T-helper 2 cell treated with Interferon-gamma antibody and Interleukin-4, amounts not matched to agents 5 μg/mL and 100 μg/mL, for 36 hours (primary cell): ENCODE results near the gene PTX4.
A peak's percentile ranks its signal among the peaks of the same experiment; 100 is the strongest.

Experiments
- DNase-seq: peaks from one replicate; pipeline ENCODE4 v3.0.0; 2021; ENCODE audit warnings: low spot score
- H3K27ac Mint-ChIP-seq: one replicate; pipeline ENCODE4 v1.8.0; 2021; ENCODE audit warnings: mild to moderate bottlenecking, mixed read lengths
- H3K27me3 Mint-ChIP-seq: one replicate; pipeline ENCODE4 v1.8.0; 2021; ENCODE audit warnings: low read depth, mixed read lengths
- H3K36me3 Mint-ChIP-seq: one replicate; pipeline ENCODE4 v1.8.0; 2021; ENCODE audit warnings: low read depth, mixed read lengths
- H3K4me1 Mint-ChIP-seq: one replicate; pipeline ENCODE4 v1.8.0; 2021; ENCODE audit warnings: low read depth, mixed read lengths
- H3K4me3 Mint-ChIP-seq: one replicate; pipeline ENCODE4 v1.8.0; 2022; ENCODE audit warnings: mild to moderate bottlenecking, moderate library complexity, mixed read lengths
- H3K9me3 Mint-ChIP-seq: one replicate; pipeline ENCODE4 v1.8.0; 2021; ENCODE audit warnings: mixed read lengths

Gene PTX4

DNA sequence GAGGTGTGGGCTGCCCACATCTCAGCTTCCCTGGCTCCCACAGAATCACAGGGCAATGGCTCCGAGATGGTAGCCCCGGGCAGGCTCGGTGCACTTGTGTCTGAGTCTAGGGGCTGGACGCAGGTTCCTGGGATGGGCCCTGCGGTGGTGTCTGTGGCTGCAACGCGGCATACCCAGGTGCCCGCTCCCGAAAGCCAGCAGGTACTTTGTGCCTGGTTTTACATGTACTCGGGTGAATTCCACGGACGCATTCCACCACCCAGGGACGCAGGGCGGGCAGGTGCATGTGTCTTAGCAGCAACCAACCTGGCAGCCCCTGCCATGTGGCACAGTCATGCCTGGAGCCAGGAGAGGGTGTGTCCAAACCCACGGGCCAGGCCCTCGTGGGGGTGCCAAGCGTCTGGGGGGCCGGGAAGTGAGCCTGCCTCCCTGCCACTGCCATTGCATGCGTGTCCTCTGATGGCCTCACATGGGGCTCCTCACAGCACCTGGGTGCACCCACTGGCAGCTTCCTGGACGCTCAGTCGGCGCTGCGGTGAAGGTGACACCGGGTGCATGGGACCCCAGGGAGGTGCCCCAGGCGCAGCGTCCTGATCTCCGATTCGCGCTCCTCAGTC is 40.3 kb upstream of the PTX4 start:
- Mint-ChIP-seq H3K9me3 (no peaks in the 10 kb centered on the region), H3K4me3 (no peak overlapping the region), H3K4me1 (peaks cover 14% of the 10 kb centered on the region), H3K27me3 (no peaks in the 10 kb centered on the region), H3K36me3 (no peaks in the 10 kb centered on the region), H3K27ac (peak overlapping the region; percentile 53)
- DNase-seq, result no peak

DNA sequence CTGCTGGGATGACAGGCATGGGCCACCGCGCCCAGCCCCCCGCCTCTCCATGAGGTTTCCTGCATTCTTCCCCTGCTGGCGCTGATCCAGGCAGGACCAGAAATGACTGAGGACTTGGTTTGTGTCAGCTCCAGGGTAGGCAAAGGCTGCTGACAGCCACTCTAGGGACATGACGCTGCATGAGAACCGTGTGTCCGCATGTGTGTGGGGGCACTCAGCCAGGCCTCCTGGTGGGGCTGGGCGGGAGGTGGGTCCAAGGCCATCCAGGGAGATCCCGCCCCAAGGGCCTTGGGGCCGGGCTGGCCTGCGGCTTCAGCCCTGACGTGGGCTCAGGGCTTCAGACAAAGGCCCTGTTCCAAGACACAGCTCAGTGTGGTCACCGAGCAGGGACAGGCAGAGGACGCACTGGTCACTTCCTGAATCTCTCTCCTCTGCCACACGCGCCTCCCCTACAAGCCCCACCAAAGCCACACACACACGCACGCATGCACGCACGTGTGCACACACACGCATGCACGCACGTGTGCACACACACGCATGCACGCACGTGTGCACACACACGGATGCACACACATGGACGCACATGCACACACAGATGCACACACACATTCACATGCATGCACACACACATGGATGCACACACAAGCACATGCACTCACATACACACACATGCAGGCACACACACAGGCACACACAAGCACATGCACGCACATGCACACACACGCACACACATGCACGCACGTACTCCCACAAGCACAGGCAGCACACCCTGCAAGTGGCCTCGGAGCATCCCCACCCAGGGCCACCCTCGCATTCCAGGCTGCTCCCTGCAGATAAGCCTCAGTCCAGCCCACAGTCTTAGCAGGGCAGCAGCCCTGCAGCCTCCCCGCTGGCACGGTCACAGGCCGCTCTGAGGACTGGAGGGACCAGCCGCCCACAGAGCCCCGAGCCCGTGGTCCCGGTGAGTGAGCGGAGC is 39.4 kb upstream of the PTX4 start:
- H3K27ac Mint-ChIP-seq, result peak overlapping the region; percentile 36
- no peak for DNase-seq

DNA sequence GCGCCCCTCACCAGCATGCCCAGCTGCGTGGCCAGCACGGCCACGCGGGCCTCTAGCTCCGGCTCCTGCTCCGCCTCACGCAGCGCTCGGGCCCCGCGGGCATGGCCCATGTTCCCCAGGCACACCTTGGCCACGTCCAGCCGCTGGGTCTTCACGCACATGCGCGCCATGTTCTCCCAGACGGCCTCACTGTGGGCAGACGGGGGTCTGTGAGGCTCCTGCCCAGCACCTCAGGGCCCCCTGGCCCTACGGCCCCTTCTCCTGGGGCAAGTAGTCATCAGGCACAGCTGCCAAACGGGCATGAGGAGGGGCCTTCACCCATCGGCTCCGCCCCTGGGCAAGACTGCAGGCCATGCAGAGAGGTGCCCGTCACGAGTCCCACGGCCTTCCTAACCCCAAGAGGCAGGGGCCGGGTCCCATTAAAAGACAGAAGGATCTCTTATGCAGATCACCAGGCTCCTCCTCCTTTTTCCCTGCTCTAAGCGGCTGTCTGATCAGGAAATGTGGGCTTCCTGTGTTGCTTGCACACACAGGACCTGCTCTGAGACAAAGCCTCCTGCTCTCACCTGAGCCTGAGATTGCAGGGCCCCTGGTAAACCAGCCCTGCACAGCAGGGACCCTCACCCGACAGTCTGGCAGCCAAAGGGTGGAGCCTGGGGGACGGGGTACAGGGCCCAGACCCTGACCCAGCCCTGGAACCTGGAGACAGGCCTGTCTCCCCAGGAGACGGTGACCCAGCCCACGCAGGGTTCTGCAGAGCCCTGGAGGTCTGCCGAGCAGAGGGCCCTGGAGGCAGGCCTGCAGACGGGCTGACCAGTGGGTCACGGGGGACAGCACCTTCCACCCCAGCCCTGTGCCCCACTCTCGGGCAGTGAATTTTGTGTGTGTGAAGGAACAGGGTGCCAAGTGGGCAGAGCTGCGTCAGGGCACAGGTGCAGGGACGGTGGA is 38.1 kb upstream of the PTX4 start:
- Mint-ChIP-seq H3K27me3 (no peaks in the 10 kb centered on the region), H3K27ac (peak overlapping the region; percentile 36), H3K4me1 (peaks cover 10% of the 10 kb centered on the region), H3K4me3 (no peak overlapping the region), H3K9me3 (no peaks in the 10 kb centered on the region), H3K36me3 (no peaks in the 10 kb centered on the region)
- no peak for DNase-seq

More for the DNA sequence above, 39.4 kb upstream of the PTX4 start:
- Mint-ChIP-seq H3K9me3 (no peaks in the 10 kb centered on the region), H3K27me3 (no peaks in the 10 kb centered on the region), H3K4me1 (peaks cover 14% of the 10 kb centered on the region), H3K36me3 (no peaks in the 10 kb centered on the region), H3K4me3 (no peak overlapping the region)

DNA sequence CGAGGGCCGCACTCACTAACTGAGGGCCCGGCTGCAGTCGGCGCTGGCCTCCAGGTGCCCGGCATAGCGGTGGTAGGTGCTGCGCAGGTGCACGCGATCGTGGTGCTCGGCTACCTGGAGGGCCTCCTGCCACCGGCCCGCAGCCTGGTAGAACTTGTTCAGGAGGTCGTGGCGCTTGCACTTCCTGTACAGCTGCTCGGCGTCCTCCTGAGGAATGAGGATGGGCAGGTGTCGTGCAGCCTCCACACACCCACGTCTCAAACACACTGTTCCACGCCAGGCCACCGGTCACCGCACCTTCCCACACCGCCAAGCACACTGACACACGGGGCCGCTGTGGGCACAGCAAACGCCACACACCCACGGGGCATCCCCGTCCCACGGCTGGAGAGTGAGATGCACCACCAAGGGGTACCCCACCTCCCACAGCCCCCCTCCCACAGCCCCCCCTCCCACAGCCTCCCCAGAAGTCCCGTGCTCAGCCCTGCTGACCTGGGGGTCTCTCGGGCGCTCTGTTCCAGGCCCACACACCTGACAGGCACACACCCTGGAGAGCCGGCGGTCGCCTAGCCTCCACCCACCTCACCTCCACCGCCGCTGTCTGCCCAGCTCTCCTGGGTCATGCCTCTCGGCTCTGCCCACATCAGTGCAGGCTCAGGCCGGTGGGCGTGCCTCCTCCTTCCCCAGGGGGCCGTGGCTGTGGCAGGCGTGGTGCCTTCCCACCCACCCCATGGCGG is 37.3 kb upstream of the PTX4 start:
- no peaks in the 10 kb centered on the region for H3K36me3 Mint-ChIP-seq
- H3K27me3 Mint-ChIP-seq, result no peaks in the 10 kb centered on the region
- peaks cover 10% of the 10 kb centered on the region for H3K4me1 Mint-ChIP-seq
- DNase-seq, result no peak
- H3K4me3 Mint-ChIP-seq, result no peak overlapping the region
- no peak overlapping the region for H3K27ac Mint-ChIP-seq
- no peaks in the 10 kb centered on the region for H3K9me3 Mint-ChIP-seq

DNA sequence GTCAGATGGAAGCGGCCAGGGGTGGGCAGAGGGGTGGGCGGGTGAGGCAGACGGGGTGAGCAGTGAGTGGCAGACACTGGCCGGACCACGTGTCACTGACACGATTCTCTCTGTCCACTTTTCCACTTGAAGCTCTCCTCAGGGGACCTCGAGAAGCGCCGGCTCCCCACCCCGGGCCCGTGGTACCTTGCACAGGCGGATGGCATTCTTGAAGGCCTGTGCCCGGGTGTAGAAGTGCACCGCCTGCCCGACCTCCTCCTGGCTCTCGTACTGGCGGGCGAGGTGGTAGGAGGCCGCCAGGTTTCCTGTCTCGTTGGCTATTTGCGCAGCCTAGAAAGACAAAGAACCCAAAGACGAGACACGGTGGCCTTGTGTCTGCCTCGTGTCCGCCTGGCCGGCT is 35.6 kb upstream of the PTX4 start:
- Mint-ChIP-seq H3K36me3 (no peaks in the 10 kb centered on the region), H3K27ac (no peak overlapping the region), H3K4me3 (no peak overlapping the region), H3K27me3 (no peaks in the 10 kb centered on the region), H3K9me3 (no peaks in the 10 kb centered on the region), H3K4me1 (peaks cover 5% of the 10 kb centered on the region)
- DNase-seq, result no peak

DNA sequence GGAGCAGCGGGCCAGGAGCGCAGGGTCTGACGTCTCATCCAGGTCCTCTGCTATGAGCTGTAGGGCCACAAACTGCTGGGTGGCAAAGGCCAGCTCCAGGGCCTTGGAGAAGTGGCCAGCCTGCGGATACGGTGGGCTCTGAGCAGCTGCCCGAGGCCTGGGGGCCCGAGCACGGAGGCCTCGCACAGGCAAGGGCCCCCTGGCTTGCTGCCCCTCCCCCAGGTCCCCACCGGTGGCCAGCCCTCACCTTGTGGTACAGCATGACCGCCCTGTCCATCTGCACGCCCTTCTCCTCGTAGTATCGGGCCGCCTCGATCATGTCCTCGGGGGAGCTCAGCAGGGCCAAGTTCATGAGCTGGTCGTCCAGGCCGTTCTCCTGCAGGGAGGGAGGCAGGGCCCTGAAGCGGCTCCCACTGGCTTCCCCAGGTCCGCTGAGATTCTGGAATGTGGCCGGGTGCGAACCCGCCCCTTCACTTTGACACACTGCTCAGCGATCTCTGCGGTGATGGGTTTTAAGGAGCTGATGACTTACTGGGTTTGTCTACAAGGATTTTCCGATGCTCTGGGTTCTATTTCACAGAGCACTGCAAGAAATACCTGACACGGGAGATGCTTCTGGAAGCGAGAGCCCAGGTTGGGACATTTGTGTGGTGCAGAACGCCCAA is 35.0 kb upstream of the PTX4 start:
- no peaks in the 10 kb centered on the region for H3K9me3 Mint-ChIP-seq
- no peak for DNase-seq
- H3K27ac Mint-ChIP-seq, result no peak overlapping the region

DNA sequence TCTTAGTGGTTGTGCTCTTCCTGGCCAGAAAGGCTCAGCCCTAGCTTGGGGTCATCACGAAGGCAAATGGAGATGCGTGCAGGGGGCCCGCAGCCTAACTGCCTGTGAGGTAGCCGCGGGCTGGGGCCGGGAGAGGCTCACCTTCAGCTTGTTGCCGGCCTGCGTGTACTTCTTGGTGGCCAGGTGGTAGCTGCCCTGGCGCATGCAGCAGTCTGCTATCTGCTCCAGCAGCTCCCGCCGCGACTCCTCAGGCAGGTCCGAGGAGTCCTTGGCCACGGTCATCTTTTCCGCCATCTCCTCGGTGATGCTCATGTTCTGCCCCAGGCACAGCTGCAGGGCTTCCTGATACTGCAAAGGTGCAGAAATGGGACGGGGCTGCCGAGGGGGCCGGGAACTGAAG is 31.7 kb upstream of the PTX4 start:
- H3K27ac Mint-ChIP-seq, result no peak overlapping the region
- no peak for DNase-seq
- no peaks in the 10 kb centered on the region for H3K4me1 Mint-ChIP-seq
- H3K36me3 Mint-ChIP-seq, result no peaks in the 10 kb centered on the region
- H3K9me3 Mint-ChIP-seq, result no peaks in the 10 kb centered on the region
- H3K27me3 Mint-ChIP-seq, result no peaks in the 10 kb centered on the region
- no peak overlapping the region for H3K4me3 Mint-ChIP-seq

More for the DNA sequence above, 35.0 kb upstream of the PTX4 start:
- Mint-ChIP-seq H3K4me3 (no peak overlapping the region), H3K27me3 (no peaks in the 10 kb centered on the region), H3K4me1 (peaks cover 4% of the 10 kb centered on the region), H3K36me3 (no peaks in the 10 kb centered on the region)

DNA sequence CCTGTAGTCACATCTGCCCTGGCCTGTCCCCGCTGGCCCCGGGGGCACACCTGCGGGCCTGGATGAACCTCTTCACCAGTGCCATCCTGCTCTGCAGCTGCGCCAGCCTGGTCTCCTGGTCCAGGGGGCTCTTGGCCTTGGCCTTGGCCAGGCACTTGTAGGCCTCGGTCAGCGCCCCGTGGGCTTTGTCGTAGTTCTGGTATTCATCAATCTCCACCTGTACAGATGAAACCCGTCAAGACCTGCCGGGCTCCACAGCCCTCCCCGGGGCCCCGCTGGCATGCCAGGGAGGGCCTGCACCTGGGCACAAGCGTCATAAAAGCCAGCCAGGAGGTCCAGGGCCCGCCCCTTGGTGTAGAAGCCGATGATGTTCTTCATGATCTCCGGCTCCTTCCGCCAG is 31.1 kb upstream of the PTX4 start:
- no peaks in the 10 kb centered on the region for H3K4me1 Mint-ChIP-seq
- H3K36me3 Mint-ChIP-seq, result no peaks in the 10 kb centered on the region
- H3K27ac Mint-ChIP-seq, result no peak overlapping the region
- no peak for DNase-seq
- no peak overlapping the region for H3K4me3 Mint-ChIP-seq
- no peaks in the 10 kb centered on the region for H3K27me3 Mint-ChIP-seq
- H3K9me3 Mint-ChIP-seq, result no peaks in the 10 kb centered on the region

DNA sequence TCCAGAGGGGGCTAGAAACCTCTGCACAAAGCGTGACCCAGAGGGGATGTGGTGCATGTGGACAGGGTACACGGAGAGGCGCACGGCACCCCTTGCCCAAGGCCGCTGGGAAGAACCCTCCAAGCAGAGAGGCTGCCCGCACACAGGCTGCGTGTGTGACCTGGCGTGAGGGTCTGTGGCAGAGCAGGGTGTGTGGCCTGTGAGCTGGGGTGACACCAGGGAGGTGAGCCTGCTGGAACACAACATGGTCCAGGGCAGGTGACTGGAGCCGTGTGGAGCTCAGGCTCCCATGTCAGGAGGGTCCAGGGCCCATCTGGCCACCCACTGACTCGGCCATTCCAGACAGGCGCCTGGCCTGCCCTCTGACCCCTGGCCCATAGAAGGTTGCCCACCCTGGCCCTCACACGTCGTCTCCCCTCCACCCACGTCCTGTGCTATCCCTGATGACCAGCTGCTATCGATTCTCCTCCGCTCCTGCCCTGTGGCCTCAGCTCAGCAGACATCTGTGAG is 29.9 kb upstream of the PTX4 start:
- Mint-ChIP-seq H3K27ac (no peak overlapping the region), H3K4me3 (no peak overlapping the region), H3K27me3 (no peaks in the 10 kb centered on the region), H3K4me1 (no peaks in the 10 kb centered on the region), H3K9me3 (no peaks in the 10 kb centered on the region), H3K36me3 (peaks cover 1% of the 10 kb centered on the region)
- no peak for DNase-seq

DNA sequence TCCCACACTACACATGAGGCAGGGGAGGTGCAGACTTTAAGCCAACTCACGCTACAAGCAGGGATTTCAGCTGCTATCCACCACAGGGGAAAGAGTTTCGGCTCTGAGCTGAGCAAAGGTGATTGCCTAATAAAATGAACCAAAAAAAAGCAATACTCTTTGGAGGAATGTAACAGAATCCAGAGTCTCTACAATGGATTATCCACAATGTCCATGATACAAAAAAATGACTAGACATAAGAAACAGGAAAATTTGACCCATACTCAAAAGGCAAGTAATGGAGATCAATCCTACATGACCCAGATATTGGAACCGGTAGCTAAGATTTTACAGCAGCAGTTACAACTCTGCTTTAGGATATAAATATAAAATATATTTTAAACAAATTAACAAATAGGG is 25.8 kb upstream of the PTX4 start:
- Mint-ChIP-seq H3K4me3 (no peak overlapping the region), H3K27me3 (no peaks in the 10 kb centered on the region), H3K36me3 (peaks cover 13% of the 10 kb centered on the region), H3K4me1 (no peaks in the 10 kb centered on the region), H3K9me3 (no peaks in the 10 kb centered on the region), H3K27ac (no peak overlapping the region)
- DNase-seq, result no peak

DNA sequence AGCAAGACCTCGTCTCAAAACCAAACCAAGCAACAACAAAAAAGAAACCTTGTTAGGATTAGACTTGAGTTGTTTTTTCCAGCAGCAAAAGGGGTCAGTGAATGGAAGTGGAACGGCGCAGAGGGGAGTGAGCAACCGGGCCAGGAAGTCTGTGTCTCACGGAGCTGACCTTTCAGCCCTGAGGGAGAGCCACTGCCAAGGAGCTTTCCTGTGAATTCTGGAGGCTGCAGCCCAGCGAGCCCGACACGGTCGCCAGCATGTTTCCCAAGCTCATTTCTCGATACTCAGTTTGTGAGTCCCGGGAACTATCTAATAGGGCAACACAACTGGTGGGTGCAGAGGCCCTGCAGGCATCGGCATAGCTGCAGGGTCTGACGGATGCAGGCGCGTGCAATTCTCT is 24.0 kb upstream of the PTX4 start:
- DNase-seq, result no peak
- Mint-ChIP-seq H3K36me3 (peaks cover 13% of the 10 kb centered on the region), H3K27me3 (no peaks in the 10 kb centered on the region), H3K27ac (no peak overlapping the region), H3K4me3 (no peak overlapping the region), H3K4me1 (no peaks in the 10 kb centered on the region), H3K9me3 (no peaks in the 10 kb centered on the region)

DNA sequence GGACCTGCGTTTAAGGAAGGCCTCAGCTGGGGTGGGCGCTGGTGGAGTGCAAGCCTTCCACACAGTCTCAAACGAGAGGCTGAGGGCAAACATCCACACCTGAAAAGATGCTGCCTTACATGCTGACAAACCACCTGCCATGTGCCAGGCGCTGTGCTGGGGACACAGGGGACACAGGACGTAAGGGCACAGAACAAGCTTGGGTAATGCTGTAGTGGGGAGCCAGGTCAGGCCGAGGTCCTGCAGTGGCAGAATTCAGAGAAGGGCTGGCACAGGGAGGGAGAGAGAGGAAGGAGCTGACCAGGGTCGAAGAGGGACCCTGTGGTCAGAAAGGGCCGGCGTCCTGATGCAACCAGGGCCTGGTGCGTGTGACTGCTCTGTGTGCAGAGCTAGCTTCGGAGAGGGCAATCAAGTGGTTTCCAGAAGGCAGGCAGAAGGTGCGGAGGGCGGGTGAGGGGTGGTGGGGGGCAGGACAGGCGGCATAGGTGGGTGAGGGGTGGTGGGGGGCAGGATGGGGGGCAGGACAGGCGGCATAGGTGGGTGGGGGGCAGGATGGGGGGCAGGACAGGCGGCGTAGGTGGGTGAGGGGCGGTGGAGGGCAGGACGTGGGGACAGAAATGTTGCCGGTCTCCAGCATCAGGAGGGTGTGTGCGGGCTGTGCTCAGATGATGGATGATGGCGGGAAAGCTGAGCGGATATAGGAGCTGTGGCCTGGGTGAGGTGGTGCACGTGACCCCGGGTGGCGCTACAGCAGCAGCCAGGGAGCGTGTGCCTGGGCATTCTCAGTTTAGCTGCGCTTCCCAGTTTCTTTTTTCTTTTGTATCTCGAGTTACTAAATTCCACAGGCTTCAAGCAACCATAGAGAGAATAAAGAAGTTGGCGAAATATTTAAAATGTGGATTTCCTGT is 23.2 kb upstream of the PTX4 start:
- Mint-ChIP-seq H3K27me3 (no peaks in the 10 kb centered on the region), H3K9me3 (no peaks in the 10 kb centered on the region), H3K4me3 (no peak overlapping the region), H3K4me1 (no peaks in the 10 kb centered on the region), H3K27ac (no peak overlapping the region), H3K36me3 (peaks cover 13% of the 10 kb centered on the region)
- DNase-seq, result no peak
